ENCODE data around the gene MKKS. TPM values are rescaled to one million over a fixed set of nuclear protein-coding genes. Genes with fewer than 3 reads are reported as not detected.

The MKKS gene
- total and polyA plus RNA-seq, 2 of the 13 experiments (the other 11 are each of a cell fraction or from before 2014, with no cell fraction given) = 26.7 to 34.5 TPM

GRCh38 chr20:10434832-10435812, 1.1 kb upstream of the MKKS start, which contains the start of gene SLX4IP (continued):
- TF ChIP-seq, protein P1, sequence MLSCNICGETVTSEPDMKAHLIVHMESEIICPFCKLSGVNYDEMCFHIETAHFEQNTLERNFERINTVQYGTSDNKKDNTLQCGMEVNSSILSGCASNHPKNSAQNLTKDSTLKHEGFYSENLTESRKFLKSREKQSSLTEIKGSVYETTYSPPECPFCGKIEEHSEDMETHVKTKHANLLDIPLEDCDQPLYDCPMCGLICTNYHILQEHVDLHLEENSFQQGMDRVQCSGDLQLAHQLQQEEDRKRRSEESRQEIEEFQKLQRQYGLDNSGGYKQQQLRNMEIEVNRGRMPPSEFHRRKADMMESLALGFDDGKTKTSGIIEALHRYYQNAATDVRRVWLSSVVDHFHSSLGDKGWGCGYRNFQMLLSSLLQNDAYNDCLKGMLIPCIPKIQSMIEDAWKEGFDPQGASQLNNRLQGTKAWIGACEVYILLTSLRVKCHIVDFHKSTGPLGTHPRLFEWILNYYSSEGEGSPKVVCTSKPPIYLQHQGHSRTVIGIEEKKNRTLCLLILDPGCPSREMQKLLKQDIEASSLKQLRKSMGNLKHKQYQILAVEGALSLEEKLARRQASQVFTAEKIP (CRISPR knock-in tag; IDR thresholded peaks at IDR 0.05; ENCODE audit: borderline replicate concordance) = no peak
- TF ChIP-seq BRD4 (CRISPR knock-in tag; IDR thresholded peaks at IDR 0.05) (peak; percentile 57), ETS1 (CRISPR knock-in tag; IDR thresholded peaks at IDR 0.05) (no peak), SYNCRIP (IDR thresholded peaks at IDR 0.05; ENCODE audit: insufficient read depth, low read depth, low read length) (no peak), ZSCAN30 (CRISPR knock-in tag; IDR thresholded peaks at IDR 0.05) (no peak), ZNF577 (CRISPR knock-in tag; IDR thresholded peaks at IDR 0.05; ENCODE audit: borderline replicate concordance, low read depth) (no peak), SALL2 (CRISPR knock-in tag; IDR thresholded peaks at IDR 0.05) (peak; percentile 37), ISL2 (CRISPR knock-in tag; IDR thresholded peaks at IDR 0.05) (0 out of 2 replicates have a peak, but pooled peaks have one; percentile 14), SOX6 (IDR thresholded peaks at IDR 0.05) (no peak), SOX6 (CRISPR knock-in tag; IDR thresholded peaks at IDR 0.05) (peak; percentile 48), MYNN (CRISPR knock-in tag; IDR thresholded peaks at IDR 0.05; ENCODE audit: low read depth) (0 out of 2 replicates have a peak, but pooled peaks have one; percentile 42), CSRNP2 (CRISPR knock-in tag; conservative IDR thresholded peaks at IDR 0.05; ENCODE audit: low read depth) (no peak), ZNF329 (CRISPR knock-in tag; IDR thresholded peaks at IDR 0.05; ENCODE audit: low read depth) (no peak)
- TF ChIP-seq, protein P2, sequence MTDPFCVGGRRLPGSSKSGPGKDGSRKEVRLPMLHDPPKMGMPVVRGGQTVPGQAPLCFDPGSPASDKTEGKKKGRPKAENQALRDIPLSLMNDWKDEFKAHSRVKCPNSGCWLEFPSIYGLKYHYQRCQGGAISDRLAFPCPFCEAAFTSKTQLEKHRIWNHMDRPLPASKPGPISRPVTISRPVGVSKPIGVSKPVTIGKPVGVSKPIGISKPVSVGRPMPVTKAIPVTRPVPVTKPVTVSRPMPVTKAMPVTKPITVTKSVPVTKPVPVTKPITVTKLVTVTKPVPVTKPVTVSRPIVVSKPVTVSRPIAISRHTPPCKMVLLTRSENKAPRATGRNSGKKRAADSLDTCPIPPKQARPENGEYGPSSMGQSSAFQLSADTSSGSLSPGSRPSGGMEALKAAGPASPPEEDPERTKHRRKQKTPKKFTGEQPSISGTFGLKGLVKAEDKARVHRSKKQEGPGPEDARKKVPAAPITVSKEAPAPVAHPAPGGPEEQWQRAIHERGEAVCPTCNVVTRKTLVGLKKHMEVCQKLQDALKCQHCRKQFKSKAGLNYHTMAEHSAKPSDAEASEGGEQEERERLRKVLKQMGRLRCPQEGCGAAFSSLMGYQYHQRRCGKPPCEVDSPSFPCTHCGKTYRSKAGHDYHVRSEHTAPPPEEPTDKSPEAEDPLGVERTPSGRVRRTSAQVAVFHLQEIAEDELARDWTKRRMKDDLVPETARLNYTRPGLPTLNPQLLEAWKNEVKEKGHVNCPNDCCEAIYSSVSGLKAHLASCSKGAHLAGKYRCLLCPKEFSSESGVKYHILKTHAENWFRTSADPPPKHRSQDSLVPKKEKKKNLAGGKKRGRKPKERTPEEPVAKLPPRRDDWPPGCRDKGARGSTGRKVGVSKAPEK (CRISPR knock-in tag; IDR thresholded peaks at IDR 0.05; ENCODE audit: borderline replicate concordance) = no peak
- TF ChIP-seq, protein P3, sequence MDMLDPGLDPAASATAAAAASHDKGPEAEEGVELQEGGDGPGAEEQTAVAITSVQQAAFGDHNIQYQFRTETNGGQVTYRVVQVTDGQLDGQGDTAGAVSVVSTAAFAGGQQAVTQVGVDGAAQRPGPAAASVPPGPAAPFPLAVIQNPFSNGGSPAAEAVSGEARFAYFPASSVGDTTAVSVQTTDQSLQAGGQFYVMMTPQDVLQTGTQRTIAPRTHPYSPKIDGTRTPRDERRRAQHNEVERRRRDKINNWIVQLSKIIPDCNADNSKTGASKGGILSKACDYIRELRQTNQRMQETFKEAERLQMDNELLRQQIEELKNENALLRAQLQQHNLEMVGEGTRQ (IDR thresholded peaks at IDR 0.05; ENCODE audit: low read depth, low read length) = no peak
- TF ChIP-seq, protein P3 (CRISPR knock-in tag; IDR thresholded peaks at IDR 0.05; ENCODE audit: borderline replicate concordance) = no peak; the same call in 1 of the 2 replicates

All from HepG2 (cell line).